Measurements from ENCODE around the gene SOS2.

Gene SOS2

GRCh38 chr14:50260511-50260910, 29.1 kb upstream of the SOS2 start:
- no peak for DNase-seq (ENCODE audit: low read depth, low spot score)
- TF ChIP-seq CTCF (IDR thresholded peaks at IDR 0.05; ENCODE audit: insufficient read depth, low read length, missing control alignments), result peak; percentile 44
- ChIA-PET CTCF (interaction anchor here (0.9 to 3.4 kb wide), 25 partner anchors 8 to 409 kb away, joined by 3 to 15 read pairs (median 4); partner anchors contain the start of genes NEMF and VCPKMT), POLR2A (no interaction called here)
- H3K4me3 ChIP-seq (ENCODE audit: low read depth, low read length), result no peak overlapping the region

GRCh38 chr14:50260072-50260471, 28.7 kb upstream of the SOS2 start:
- ChIA-PET POLR2A (no interaction called here), CTCF (interaction anchor here (0.9 to 3.4 kb wide), 22 partner anchors 8 to 409 kb away, joined by 3 to 15 read pairs (median 4); partner anchors contain the start of genes NEMF and VCPKMT)
- H3K4me3 ChIP-seq (ENCODE audit: low read depth, low read length), result no peak overlapping the region
- TF ChIP-seq CTCF (IDR thresholded peaks at IDR 0.05; ENCODE audit: insufficient read depth, low read length, missing control alignments), result no peak
- no peak for DNase-seq (ENCODE audit: low read depth, low spot score)

GRCh38 chr14:50257732-50258131, 26.4 kb upstream of the SOS2 start:
- ChIA-PET POLR2A (no interaction called here), CTCF (interaction anchor here (0.9 kb wide), 1 partner anchor 19 kb away, joined by 3 read pairs; no protein-coding TSS in a partner anchor)
- DNase-seq (ENCODE audit: low read depth, low spot score), result no peak
- no peak overlapping the region for H3K4me3 ChIP-seq (ENCODE audit: low read depth, low read length)
- no peak for TF ChIP-seq CTCF (IDR thresholded peaks at IDR 0.05; ENCODE audit: insufficient read depth, low read length, missing control alignments)

GRCh38 chr14:50254248-50254647, 22.9 kb upstream of the SOS2 start:
- CTCF ChIA-PET, result no interaction called here
- TF ChIP-seq CTCF (IDR thresholded peaks at IDR 0.05; ENCODE audit: insufficient read depth, low read length, missing control alignments), result no peak
- no peak overlapping the region for H3K4me3 ChIP-seq (ENCODE audit: low read depth, low read length)
- no peak for DNase-seq (ENCODE audit: low read depth, low spot score)
- POLR2A ChIA-PET, result no interaction called here

GRCh38 chr14:50249136-50249775, 17.9 kb upstream of the SOS2 start:
- no peak for DNase-seq (ENCODE audit: low read depth, low spot score)
- TF ChIP-seq CTCF (IDR thresholded peaks at IDR 0.05; ENCODE audit: insufficient read depth, low read length, missing control alignments), result no peak
- ChIA-PET POLR2A (no interaction called here), CTCF (interaction anchor here (1.2 to 1.6 kb wide), 3 partner anchors 11 to 31 kb away, joined by 3 to 8 read pairs (median 4); no protein-coding TSS in a partner anchor)
- H3K4me3 ChIP-seq (ENCODE audit: low read depth, low read length), result no peak overlapping the region

GRCh38 chr14:50247245-50247644, 15.9 kb upstream of the SOS2 start:
- H3K4me3 ChIP-seq (ENCODE audit: low read depth, low read length), result no peak overlapping the region
- POLR2A ChIA-PET, result interaction anchor here (0.6 kb wide), 1 partner anchor 65 kb away, joined by 3 read pairs; the partner anchor contains the start of genes DMAC2L and L2HGDH
- no peak for TF ChIP-seq CTCF (IDR thresholded peaks at IDR 0.05; ENCODE audit: insufficient read depth, low read length, missing control alignments)
- no peak for DNase-seq (ENCODE audit: low read depth, low spot score)
- CTCF ChIA-PET, result interaction anchor here (1.5 kb wide), 1 partner anchor 13 kb away, joined by 7 read pairs; no protein-coding TSS in a partner anchor
